HL-60 (cell line): ENCODE measurements around the gene INTS13.

Source experiments
- DNase-seq, 2 experiments: peaks; one replicate each; pipeline ENCODE4 v3.0.0-alpha.2; 2010 to 2020; ENCODE audit warnings: low read depth in 1 of 2, low spot score in 1 of 2
- H3K27ac ChIP-seq: fragments of 250-450 bp; sonication (Bioruptor Pico); replicated peaks from 2 replicates; pipeline ENCODE4 v1.5.1; 2020; ENCODE audit warnings: mild to moderate bottlenecking, moderate library complexity
- H3K27me3 ChIP-seq: fragments of 250-450 bp; sonication (Bioruptor Pico); 2 replicates; pipeline ENCODE4 v1.5.1; 2021; ENCODE audit warnings: mild to moderate bottlenecking, moderate library complexity; ENCODE audit not compliant: insufficient read depth, poor library complexity, severe bottlenecking
- H3K4me3 ChIP-seq: replicated peaks from 2 replicates; pipeline ENCODE4 v1.5.1; 2011; ENCODE audit warnings: mild to moderate bottlenecking, control low read depth, low read length; ENCODE audit not compliant: insufficient read depth
- GABPA ChIP-seq: IDR thresholded peaks from 2 replicates; pipeline ENCODE4 v1.6.1; 2012; ENCODE audit warnings: low read depth
- POLR2AphosphoS5 ChIP-seq: IDR thresholded peaks from 2 replicates; pipeline ENCODE4 v1.6.1; 2012; ENCODE audit warnings: low read depth
- SPI1 ChIP-seq: IDR thresholded peaks from 2 replicates; pipeline ENCODE4 v1.6.1; 2012; ENCODE audit warnings: low read depth, mild to moderate bottlenecking, borderline replicate concordance
- long read RNA-seq: library from polyadenylated mRNA; unstranded; transcript quantifications from one replicate; pipeline ENCODE4 v2.0.0, GENCODE V29; 2020
- TF ChIP-seq, protein P1 (sequence below): IDR thresholded peaks from 2 replicates; pipeline ENCODE4 v1.6.1; 2012; ENCODE audit warnings: low read depth; ENCODE audit not compliant: insufficient replicate concordance
- TF ChIP-seq, protein P2 (sequence below): IDR thresholded peaks from one replicate; pipeline ENCODE4 v1.5.1; 2011; ENCODE audit warnings: low read length, control low read depth, inconsistent platforms; ENCODE audit not compliant: insufficient read depth

The INTS13 gene, protein sequence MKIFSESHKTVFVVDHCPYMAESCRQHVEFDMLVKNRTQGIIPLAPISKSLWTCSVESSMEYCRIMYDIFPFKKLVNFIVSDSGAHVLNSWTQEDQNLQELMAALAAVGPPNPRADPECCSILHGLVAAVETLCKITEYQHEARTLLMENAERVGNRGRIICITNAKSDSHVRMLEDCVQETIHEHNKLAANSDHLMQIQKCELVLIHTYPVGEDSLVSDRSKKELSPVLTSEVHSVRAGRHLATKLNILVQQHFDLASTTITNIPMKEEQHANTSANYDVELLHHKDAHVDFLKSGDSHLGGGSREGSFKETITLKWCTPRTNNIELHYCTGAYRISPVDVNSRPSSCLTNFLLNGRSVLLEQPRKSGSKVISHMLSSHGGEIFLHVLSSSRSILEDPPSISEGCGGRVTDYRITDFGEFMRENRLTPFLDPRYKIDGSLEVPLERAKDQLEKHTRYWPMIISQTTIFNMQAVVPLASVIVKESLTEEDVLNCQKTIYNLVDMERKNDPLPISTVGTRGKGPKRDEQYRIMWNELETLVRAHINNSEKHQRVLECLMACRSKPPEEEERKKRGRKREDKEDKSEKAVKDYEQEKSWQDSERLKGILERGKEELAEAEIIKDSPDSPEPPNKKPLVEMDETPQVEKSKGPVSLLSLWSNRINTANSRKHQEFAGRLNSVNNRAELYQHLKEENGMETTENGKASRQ
- long read RNA-seq, transcript INTS13-201 (17 exons, 2,974 nt), result major isoform, 228 of 629 reads
- long read RNA-seq, partial matches to known transcripts, result 326 of 629 reads
- long read RNA-seq, other reads (novel, unspliced or antisense), result 75 of 629 reads

DNA sequence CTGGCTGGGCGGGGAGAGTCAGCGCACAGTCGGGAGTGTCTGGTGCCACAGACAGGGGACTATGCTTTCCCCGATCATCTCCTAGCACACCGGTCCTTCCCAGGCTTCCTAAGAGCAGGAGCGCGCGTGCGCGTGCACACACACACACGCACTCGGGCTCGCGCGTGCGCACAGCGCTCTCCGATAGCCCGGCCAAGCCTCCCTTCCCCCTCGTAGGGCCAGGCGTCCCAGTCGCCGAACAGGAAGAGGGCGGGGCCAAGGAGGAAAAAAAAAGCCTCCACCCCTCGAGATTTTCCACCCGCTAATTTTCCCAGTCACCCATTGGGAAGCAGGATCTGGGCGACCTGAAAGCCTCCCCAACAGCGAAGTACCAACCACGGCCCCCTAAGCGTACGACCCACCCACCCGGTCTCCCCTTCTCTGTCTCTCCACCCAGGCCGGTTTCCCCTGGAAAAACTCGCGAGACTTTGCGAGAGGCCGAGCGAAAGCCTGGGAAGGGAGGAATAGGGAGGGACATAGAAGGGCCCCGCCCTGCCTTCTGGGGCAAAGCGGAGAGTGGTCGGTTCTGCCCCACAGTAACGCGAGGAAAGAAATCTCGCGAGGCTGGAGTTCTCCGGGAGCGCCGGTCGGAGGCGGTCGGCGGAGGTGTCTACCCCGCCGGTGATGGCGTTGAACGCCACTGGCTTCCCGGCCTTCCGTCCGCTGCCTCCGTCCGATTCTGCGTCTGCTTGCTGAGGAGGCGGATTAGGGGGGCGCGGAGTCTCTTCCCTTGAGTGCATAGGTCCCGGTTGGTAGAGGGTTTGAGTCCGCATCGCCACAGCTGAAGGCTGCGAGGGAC is at the start of gene INTS13, which contains the start of gene FGFR1OP2:
Gene INTS13, minus strand, starts transcription at position 119 of the 838 bp plus-strand sequence. CDS start 1,178 bp downstream, outside the sequence.
Gene FGFR1OP2, plus strand, starts transcription at position 608 of the 838 bp plus-strand sequence. CDS start 15,689 bp downstream, outside the sequence.
- Histone ChIP-seq H3K27ac (peak within 1 kb of the TSS; percentile 93), H3K27me3 (no peaks in the 10 kb centered on the region), H3K4me3 (peak within 1 kb of the TSS; percentile 82)
- peak; percentile 97 to 99 for DNase-seq
- TF ChIP-seq POLR2AphosphoS5 (peak; percentile 72), SPI1 (no peak)
- TF ChIP-seq, protein P1, sequence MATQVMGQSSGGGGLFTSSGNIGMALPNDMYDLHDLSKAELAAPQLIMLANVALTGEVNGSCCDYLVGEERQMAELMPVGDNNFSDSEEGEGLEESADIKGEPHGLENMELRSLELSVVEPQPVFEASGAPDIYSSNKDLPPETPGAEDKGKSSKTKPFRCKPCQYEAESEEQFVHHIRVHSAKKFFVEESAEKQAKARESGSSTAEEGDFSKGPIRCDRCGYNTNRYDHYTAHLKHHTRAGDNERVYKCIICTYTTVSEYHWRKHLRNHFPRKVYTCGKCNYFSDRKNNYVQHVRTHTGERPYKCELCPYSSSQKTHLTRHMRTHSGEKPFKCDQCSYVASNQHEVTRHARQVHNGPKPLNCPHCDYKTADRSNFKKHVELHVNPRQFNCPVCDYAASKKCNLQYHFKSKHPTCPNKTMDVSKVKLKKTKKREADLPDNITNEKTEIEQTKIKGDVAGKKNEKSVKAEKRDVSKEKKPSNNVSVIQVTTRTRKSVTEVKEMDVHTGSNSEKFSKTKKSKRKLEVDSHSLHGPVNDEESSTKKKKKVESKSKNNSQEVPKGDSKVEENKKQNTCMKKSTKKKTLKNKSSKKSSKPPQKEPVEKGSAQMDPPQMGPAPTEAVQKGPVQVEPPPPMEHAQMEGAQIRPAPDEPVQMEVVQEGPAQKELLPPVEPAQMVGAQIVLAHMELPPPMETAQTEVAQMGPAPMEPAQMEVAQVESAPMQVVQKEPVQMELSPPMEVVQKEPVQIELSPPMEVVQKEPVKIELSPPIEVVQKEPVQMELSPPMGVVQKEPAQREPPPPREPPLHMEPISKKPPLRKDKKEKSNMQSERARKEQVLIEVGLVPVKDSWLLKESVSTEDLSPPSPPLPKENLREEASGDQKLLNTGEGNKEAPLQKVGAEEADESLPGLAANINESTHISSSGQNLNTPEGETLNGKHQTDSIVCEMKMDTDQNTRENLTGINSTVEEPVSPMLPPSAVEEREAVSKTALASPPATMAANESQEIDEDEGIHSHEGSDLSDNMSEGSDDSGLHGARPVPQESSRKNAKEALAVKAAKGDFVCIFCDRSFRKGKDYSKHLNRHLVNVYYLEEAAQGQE, result peak; percentile 31
- TF ChIP-seq, protein P2, sequence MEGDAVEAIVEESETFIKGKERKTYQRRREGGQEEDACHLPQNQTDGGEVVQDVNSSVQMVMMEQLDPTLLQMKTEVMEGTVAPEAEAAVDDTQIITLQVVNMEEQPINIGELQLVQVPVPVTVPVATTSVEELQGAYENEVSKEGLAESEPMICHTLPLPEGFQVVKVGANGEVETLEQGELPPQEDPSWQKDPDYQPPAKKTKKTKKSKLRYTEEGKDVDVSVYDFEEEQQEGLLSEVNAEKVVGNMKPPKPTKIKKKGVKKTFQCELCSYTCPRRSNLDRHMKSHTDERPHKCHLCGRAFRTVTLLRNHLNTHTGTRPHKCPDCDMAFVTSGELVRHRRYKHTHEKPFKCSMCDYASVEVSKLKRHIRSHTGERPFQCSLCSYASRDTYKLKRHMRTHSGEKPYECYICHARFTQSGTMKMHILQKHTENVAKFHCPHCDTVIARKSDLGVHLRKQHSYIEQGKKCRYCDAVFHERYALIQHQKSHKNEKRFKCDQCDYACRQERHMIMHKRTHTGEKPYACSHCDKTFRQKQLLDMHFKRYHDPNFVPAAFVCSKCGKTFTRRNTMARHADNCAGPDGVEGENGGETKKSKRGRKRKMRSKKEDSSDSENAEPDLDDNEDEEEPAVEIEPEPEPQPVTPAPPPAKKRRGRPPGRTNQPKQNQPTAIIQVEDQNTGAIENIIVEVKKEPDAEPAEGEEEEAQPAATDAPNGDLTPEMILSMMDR, result no peak

DNA sequence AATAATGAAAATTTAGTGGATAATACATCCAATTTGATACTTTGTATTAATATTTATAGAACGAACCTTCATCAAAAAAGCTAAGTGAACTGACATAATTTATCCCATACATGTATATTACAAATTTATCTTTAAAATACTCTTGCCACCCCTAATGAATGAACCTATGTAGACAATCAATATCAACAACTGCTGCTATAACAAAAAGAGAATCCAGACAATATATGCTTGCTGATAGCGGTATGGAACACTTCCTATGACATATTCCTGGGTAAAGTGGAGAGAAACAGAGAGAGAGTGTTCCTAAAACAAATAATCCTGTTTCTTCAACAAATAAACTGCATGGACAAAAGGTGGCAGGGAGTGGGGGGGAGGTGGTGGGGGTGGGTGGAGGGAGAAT is 45.1 kb upstream of the INTS13 start:
- TF ChIP-seq, protein P1, result no peak
- no peak for TF ChIP-seq POLR2AphosphoS5
- TF ChIP-seq, protein P2, result no peak
- no peak for TF ChIP-seq GABPA
- TF ChIP-seq SPI1, result no peak
- no peak for DNase-seq
- H3K4me3 ChIP-seq, result no peak overlapping the region
- H3K27ac ChIP-seq, result no peak overlapping the region
- no peaks in the 10 kb centered on the region for H3K27me3 ChIP-seq

DNA sequence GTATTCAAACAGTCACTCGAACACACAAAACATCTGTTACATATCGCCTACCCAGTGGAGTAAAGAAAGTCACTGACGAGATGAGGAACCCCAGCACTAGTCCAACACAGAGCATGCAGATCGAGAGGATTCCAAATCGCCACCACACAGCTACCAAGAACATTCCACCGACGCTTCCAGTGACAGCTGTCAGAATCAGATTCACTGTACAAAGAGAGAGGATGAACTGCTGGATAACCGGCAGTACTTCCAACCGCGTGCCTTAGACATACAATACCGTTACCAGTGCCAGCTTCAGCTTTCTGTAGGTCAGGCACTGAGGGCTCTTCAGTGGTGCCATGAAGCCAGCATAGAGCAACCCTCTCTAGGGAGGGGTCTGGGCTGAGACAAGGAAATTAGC is 42.0 kb upstream of the INTS13 start:
- no peak for DNase-seq
- H3K4me3 ChIP-seq, result no peak overlapping the region
- no peak for TF ChIP-seq POLR2AphosphoS5
- TF ChIP-seq, protein P1, result no peak
- TF ChIP-seq GABPA, result no peak
- TF ChIP-seq SPI1, result no peak
- TF ChIP-seq, protein P2, result no peak
- H3K27me3 ChIP-seq, result no peaks in the 10 kb centered on the region
- H3K27ac ChIP-seq, result no peak overlapping the region
